H1 (cell line): ENCODE data around the gene GNB1L. TPM values are rescaled to one million over a fixed set of nuclear protein-coding genes. Genes with fewer than 3 reads are reported as not detected.

Source experiments
- CTCF ChIA-PET: fragments of 300-600 bp; sonication (Branson Sonifier 250); formaldehyde crosslinking; loops from one replicate; lab custom pipeline; 2021; ENCODE audit not compliant: partially characterized antibody; lab: Charles Lee
- POLR2A ChIA-PET: fragments of 300-600 bp; sonication (Branson Sonifier 250); formaldehyde crosslinking; loops from one replicate; lab custom pipeline; 2021; ENCODE audit warnings: inconsistent platforms; ENCODE audit not compliant: partially characterized antibody; lab: Charles Lee
- DNase-seq, 2 experiments: peaks; one replicate each; pipeline versions ENCODE4 v3.0.0 to v3.0.0-alpha.2; 2010 to 2022; ENCODE audit warnings: low spot score in 2 of 2, low read depth in 1 of 2, mixed read lengths in 1 of 2
- FAIRE-seq: peaks from 2 replicates; lab custom pipeline; 2011; peaks lifted over from hg19 to GRCh38; lab: Jason Lieb, UNC
- H2AFZ ChIP-seq: 2 replicates; pipeline ENCODE4 v1.8.1; 2012; ENCODE audit warnings: low read length, inconsistent platforms
- H2AK5ac ChIP-seq: 2 replicates; pipeline ENCODE4 v1.6.1; 2013; ENCODE audit warnings: low read depth, low read length
- H2BK120ac ChIP-seq: replicated peaks from 2 replicates; pipeline ENCODE3; 2013; ENCODE audit warnings: low read depth, low read length, inconsistent platforms
- H2BK12ac ChIP-seq: 2 replicates; pipeline ENCODE4 v1.6.1; 2013; ENCODE audit warnings: low read depth, low read length
- H2BK15ac ChIP-seq: 2 replicates; pipeline ENCODE4 v1.6.1; 2013; ENCODE audit warnings: low read length
- H2BK20ac ChIP-seq: 2 replicates; pipeline ENCODE4 v1.6.1; 2013; ENCODE audit warnings: low read length
- H2BK5ac ChIP-seq: 2 replicates; pipeline ENCODE4 v1.6.1; 2013; ENCODE audit warnings: low read depth, low read length
- H3K14ac ChIP-seq: 2 replicates; pipeline ENCODE4 v1.6.1; 2013; ENCODE audit warnings: inconsistent platforms; ENCODE audit not compliant: insufficient read length
- H3K18ac ChIP-seq: 2 replicates; pipeline ENCODE4 v1.6.1; 2013; ENCODE audit warnings: low read length; ENCODE audit errors: extremely low read depth
- H3K23ac ChIP-seq: 2 replicates; pipeline ENCODE4 v1.6.1; 2013; ENCODE audit warnings: inconsistent platforms; ENCODE audit not compliant: insufficient read length
- H3K23me2 ChIP-seq: 2 replicates; pipeline ENCODE4 v1.6.1; 2013; ENCODE audit warnings: low read depth, low read length
- H3K27ac ChIP-seq: 2 replicates; pipeline ENCODE4 v1.6.1; 2011; ENCODE audit warnings: low read depth, low read length, inconsistent platforms
- H3K27me3 ChIP-seq, 4 experiments: replicated peaks in 1 of 4; 1 replicate in 1 of 4; 2 replicates in 3 of 4; pipeline versions ENCODE4 v1.6.1 to v1.8.1; 2011 to 2013; ENCODE audit warnings: low read length in 3 of 4, mild to moderate bottlenecking in 3 of 4, inconsistent platforms in 2 of 4, mixed read lengths in 2 of 4, moderate library complexity in 1 of 4; ENCODE audit not compliant: control insufficient read depth in 3 of 4, insufficient read depth in 3 of 4; ENCODE audit errors: extremely low read depth in 1 of 4
- H3K36me3 ChIP-seq, 4 experiments: 2 replicates each; pipeline versions ENCODE4 v1.6.1 to v1.8.1; 2011 to 2013; ENCODE audit warnings: mild to moderate bottlenecking in 4 of 4, low read length in 3 of 4, moderate library complexity in 2 of 4, control low read depth in 1 of 4, inconsistent platforms in 1 of 4; ENCODE audit not compliant: insufficient read depth in 4 of 4, control insufficient read depth in 2 of 4
- H3K4ac ChIP-seq: replicated peaks from 2 replicates; pipeline ENCODE3; 2013; ENCODE audit warnings: low read length, low read depth, mixed read lengths, inconsistent platforms; ENCODE audit not compliant: insufficient read length
- H3K4me1 ChIP-seq, 4 experiments: replicated peaks in 1 of 4; 1 replicate in 1 of 4; 2 replicates in 3 of 4; pipeline versions ENCODE4 v1.6.1 to v1.8.1; 2011 to 2013; ENCODE audit warnings: low read length in 3 of 4, inconsistent platforms in 2 of 4, mixed read lengths in 1 of 4; ENCODE audit not compliant: insufficient read depth in 4 of 4, control insufficient read depth in 3 of 4
- H3K4me2 ChIP-seq, 2 experiments: 2 replicates each; pipeline versions ENCODE4 v1.6.1 to v1.8.1; 2011 to 2013; ENCODE audit warnings: low read depth in 2 of 2, low read length in 2 of 2, control low read depth in 1 of 2, inconsistent platforms in 1 of 2, mild to moderate bottlenecking in 1 of 2; ENCODE audit not compliant: insufficient read depth in 1 of 2
- H3K4me3 ChIP-seq, 4 experiments: fragments of 200-600, 300-600 bp in 1 of 4; sonication (generic), shearing (Covaris generic), sonication (Bioruptor Twin) in 1 of 4; 2 replicates each; pipeline versions ENCODE4 v1.5.1 to v1.8.1; 2011 to 2016; ENCODE audit warnings: low read length in 4 of 4, low read depth in 3 of 4, control low read depth in 2 of 4, inconsistent platforms in 2 of 4, mild to moderate bottlenecking in 2 of 4, mixed read lengths in 1 of 4, moderate library complexity in 1 of 4; ENCODE audit not compliant: insufficient read depth in 2 of 4; ENCODE audit errors: extremely low read depth in 1 of 4
- H3K56ac ChIP-seq: replicated peaks from 2 replicates; pipeline ENCODE3; 2013; ENCODE audit warnings: low read depth, mild to moderate bottlenecking, mixed read lengths, low read length, inconsistent platforms; ENCODE audit not compliant: insufficient read length
- H3K79me1 ChIP-seq: 2 replicates; pipeline ENCODE4 v1.6.1; 2013; ENCODE audit warnings: low read depth, low read length, control low read depth
- H3K79me2 ChIP-seq, 2 experiments: 2 replicates each; pipeline versions ENCODE4 v1.6.1 to v1.8.1; 2012 to 2013; ENCODE audit warnings: low read length in 2 of 2, mild to moderate bottlenecking in 2 of 2, inconsistent platforms in 1 of 2; ENCODE audit not compliant: insufficient read depth in 2 of 2, control insufficient read depth in 1 of 2
- H3K9ac ChIP-seq, 4 experiments: replicated peaks in 1 of 4; 1 replicate in 1 of 4; 2 replicates in 3 of 4; pipeline versions ENCODE4 v1.6.1 to v1.8.1; 2011 to 2013; ENCODE audit warnings: low read depth in 3 of 4, low read length in 3 of 4, control low read depth in 2 of 4, mild to moderate bottlenecking in 2 of 4, moderate library complexity in 2 of 4, inconsistent platforms in 1 of 4; ENCODE audit errors: extremely low read depth in 1 of 4
- H3K9me3 ChIP-seq, 2 experiments: 2 replicates each; pipeline versions ENCODE4 v1.6.1 to v1.8.1; 2012 to 2013; ENCODE audit warnings: mild to moderate bottlenecking in 2 of 2, moderate library complexity in 2 of 2, control low read depth in 1 of 2, inconsistent platforms in 1 of 2, low read depth in 1 of 2, low read length in 1 of 2, mixed read lengths in 1 of 2; ENCODE audit not compliant: insufficient read depth in 2 of 2
- H4K20me1 ChIP-seq, 2 experiments: replicated peaks in 1 of 2; 2 replicates each; pipeline versions ENCODE3 to v1.8.1; 2011 to 2013; ENCODE audit warnings: inconsistent platforms in 2 of 2, low read length in 2 of 2, mild to moderate bottlenecking in 1 of 2; ENCODE audit not compliant: insufficient read depth in 2 of 2, control insufficient read depth in 1 of 2
- H4K5ac ChIP-seq: 2 replicates; pipeline ENCODE4 v1.6.1; 2013; ENCODE audit warnings: low read length, low read depth, mixed read lengths, inconsistent platforms; ENCODE audit not compliant: insufficient read length
- H4K8ac ChIP-seq: 2 replicates; pipeline ENCODE4 v1.8.0; 2013; ENCODE audit warnings: mild to moderate bottlenecking, moderate library complexity, low read length, inconsistent platforms; ENCODE audit not compliant: insufficient read depth; ENCODE audit errors: extremely low read depth
- H4K91ac ChIP-seq: replicated peaks from 2 replicates; pipeline ENCODE3; 2013; ENCODE audit warnings: low read length, mixed read lengths, inconsistent platforms; ENCODE audit not compliant: insufficient read length
- ASH2L ChIP-seq: fragments of 200-600, 300-600 bp; sonication (generic); IDR thresholded peaks from one replicate; pipeline ENCODE4 v1.7.1; 2017; ENCODE audit warnings: low read length
- CBX5 ChIP-seq: fragments of 300-800, 300-1000 bp; sonication (generic); IDR thresholded peaks from 2 replicates; pipeline ENCODE4 v1.7.1; 2016; ENCODE audit warnings: antibody characterized with exemption, low read length, low read depth
- CHD1 ChIP-seq: IDR thresholded peaks from 2 replicates; pipeline ENCODE4 v1.6.1; 2012; ENCODE audit warnings: low read depth, low read length, improper control_type of control experiment
- JUN ChIP-seq: IDR thresholded peaks from 2 replicates; pipeline ENCODE4 v1.6.1; 2011; ENCODE audit warnings: low read depth, mild to moderate bottlenecking, improper control_type of control experiment, low read length
- KDM4A ChIP-seq: IDR thresholded peaks from one replicate; pipeline ENCODE4 v1.7.1; 2012; ENCODE audit warnings: low read depth, mild to moderate bottlenecking, moderate library complexity, low read length, inconsistent platforms; ENCODE audit not compliant: severe bottlenecking
- SAP30 ChIP-seq: fragments of 300-600 bp; sonication (generic); IDR thresholded peaks from 2 replicates; pipeline ENCODE4 v1.7.1; 2012; ENCODE audit warnings: low read length, moderate library complexity, mild to moderate bottlenecking, inconsistent platforms; ENCODE audit not compliant: insufficient read depth, insufficient replicate concordance
- SRF ChIP-seq: IDR thresholded peaks from 2 replicates; pipeline ENCODE4 v1.6.1; 2011; ENCODE audit warnings: mild to moderate bottlenecking, low read depth, low read length, moderate library complexity
- WGBS, 2 experiments: shearing (Covaris generic) in 1 of 2; methylation state at CpG; one replicate each; pipeline versions ENCODE4 v1.1.6 to v1.1.7; 2013 to 2015; ENCODE audit warnings: low lambda C conversion rate in 2 of 2, mixed read lengths in 2 of 2, inconsistent platforms in 1 of 2, low coverage in 1 of 2, missing lambda C conversion rate in 1 of 2; ENCODE audit not compliant: insufficient replicate concordance in 2 of 2, insufficient coverage in 1 of 2, insufficient read length in 1 of 2; ENCODE audit errors: extremely low coverage in 1 of 2, missing lambda C conversion rate in 1 of 2; 5-methylcytosine and 5-hydroxymethylcytosine counted together
- polyA plus RNA-seq, 7 experiments: library from polyadenylated mRNA; depleted of rRNA in 3 of 7; stranded (reverse) in 5 of 7; unstranded in 2 of 7; fragments of >200 nt in 5 of 7; fragments of 200-250 nt in 2 of 7; gene quantifications; 1 replicate in 5 of 7; 2 replicates in 1 of 7; 4 replicates in 1 of 7; pipeline versions ENCODE4 v1.2.1 to v1.2.3, GENCODE V29; 2011 to 2013; ENCODE audit warnings: missing spikeins in 2 of 7, mixed read lengths in 2 of 7
- total RNA-seq: library from RNA; stranded (reverse); fragmentation: NEBNext Ultra II Directional; extraction: Animal tissue kit (Norgen Biotek cat#: 25700); gene quantifications from 2 replicates; pipeline ENCODE4 v1.2.1, GENCODE V29; 2021
- TF ChIP-seq, protein P1 (sequence below): IDR thresholded peaks from 2 replicates; pipeline ENCODE4 v1.6.1; 2012; ENCODE audit warnings: low read length, inconsistent platforms
- TF ChIP-seq, protein P2 (sequence below): IDR thresholded peaks from 2 replicates; pipeline ENCODE4 v1.6.1; 2012; ENCODE audit warnings: inconsistent platforms

Gene GNB1L
- total and polyA plus RNA-seq, 2 of the 8 experiments (the other 6 are each of a cell fraction or from before 2014, with no cell fraction given), result 14.0 to 15.6 TPM

DNA sequence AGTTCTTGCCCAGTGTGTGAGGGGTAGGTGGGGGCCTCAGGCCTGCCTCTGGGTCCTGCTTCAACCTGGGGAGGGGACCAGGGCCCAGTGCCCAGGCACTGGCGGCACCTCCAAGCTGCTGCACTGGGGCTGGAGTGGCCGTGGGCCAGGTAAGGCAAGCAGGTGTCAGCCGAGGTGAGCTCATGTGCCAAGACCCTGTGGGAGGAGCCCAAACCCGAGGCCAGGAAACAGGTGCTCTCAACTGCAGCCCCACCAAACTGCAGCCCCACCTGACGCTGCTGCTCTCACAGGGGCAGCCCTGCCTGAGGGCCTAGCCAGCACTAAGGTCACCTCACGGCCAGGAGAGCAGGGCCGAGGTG lies 18.1 kb upstream of the GNB1L start:
- Histone ChIP-seq H4K5ac (no peak overlapping the region), H3K27ac (no peak overlapping the region), H4K8ac (no peak overlapping the region), H3K36me3 (no peaks in the 10 kb centered on the region), H2BK120ac (no peak overlapping the region), H3K4ac (peak overlapping the region; percentile 38), H2AFZ (no peak overlapping the region), H3K4me1 (peaks cover 0 to 7% (median 4%) of the 10 kb centered on the region in 4 experiments; a peak in 4 of 7 replicates), H3K79me1 (no peaks in the 10 kb centered on the region; the same call in 1 of the 2 replicates), H3K56ac (no peak overlapping the region), H3K14ac (no peak overlapping the region), H2BK15ac (0 out of 2 replicates have a peak overlapping the region, but pooled peaks have one; percentile 46), H3K9me3 (no peaks in the 10 kb centered on the region), H3K27me3 (no peaks in the 10 kb centered on the region), H3K23ac (no peak overlapping the region), H3K79me2 (no peaks in the 10 kb centered on the region), H4K91ac (no peak overlapping the region), H3K23me2 (no peaks in the 10 kb centered on the region), H2BK5ac (peak overlapping the region; percentile 44), H2BK12ac (peak overlapping the region; percentile 80; the same call in 1 of the 2 replicates), H3K18ac (no peak overlapping the region), H2AK5ac (no peak overlapping the region), H3K4me3 (no peak overlapping the region), H2BK20ac (no peak overlapping the region), H3K4me2 (no peak overlapping the region), H4K20me1 (no peaks in the 10 kb centered on the region), H3K9ac (no peak overlapping the region)
- ChIA-PET CTCF (interaction anchor here (0.8 kb wide), 1 partner anchor 52 kb away, joined by 3 read pairs; no protein-coding TSS in a partner anchor), POLR2A (interaction anchor here (0.6 to 4.6 kb wide), 3 partner anchors 8 to 240 kb away, joined by 3 to 27 read pairs (median 7); no protein-coding TSS in a partner anchor)
- 86% methylated on average over 7 of the region's 7 CpGs; no CpG with 5 or more reads in 1 of the 2 experiments for WGBS, 2 experiments
- peak in 1 of 2 experiments; percentile 51 for DNase-seq
- TF ChIP-seq SRF, result no peak
- TF ChIP-seq, protein P1, sequence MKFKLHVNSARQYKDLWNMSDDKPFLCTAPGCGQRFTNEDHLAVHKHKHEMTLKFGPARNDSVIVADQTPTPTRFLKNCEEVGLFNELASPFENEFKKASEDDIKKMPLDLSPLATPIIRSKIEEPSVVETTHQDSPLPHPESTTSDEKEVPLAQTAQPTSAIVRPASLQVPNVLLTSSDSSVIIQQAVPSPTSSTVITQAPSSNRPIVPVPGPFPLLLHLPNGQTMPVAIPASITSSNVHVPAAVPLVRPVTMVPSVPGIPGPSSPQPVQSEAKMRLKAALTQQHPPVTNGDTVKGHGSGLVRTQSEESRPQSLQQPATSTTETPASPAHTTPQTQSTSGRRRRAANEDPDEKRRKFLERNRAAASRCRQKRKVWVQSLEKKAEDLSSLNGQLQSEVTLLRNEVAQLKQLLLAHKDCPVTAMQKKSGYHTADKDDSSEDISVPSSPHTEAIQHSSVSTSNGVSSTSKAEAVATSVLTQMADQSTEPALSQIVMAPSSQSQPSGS, result no peak
- no peak for TF ChIP-seq CHD1
- TF ChIP-seq ASH2L, result no peak
- no peak for TF ChIP-seq SAP30
- TF ChIP-seq KDM4A, result no peak
- TF ChIP-seq, protein P2, sequence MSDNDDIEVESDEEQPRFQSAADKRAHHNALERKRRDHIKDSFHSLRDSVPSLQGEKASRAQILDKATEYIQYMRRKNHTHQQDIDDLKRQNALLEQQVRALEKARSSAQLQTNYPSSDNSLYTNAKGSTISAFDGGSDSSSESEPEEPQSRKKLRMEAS, result no peak
- no peak for TF ChIP-seq JUN
- TF ChIP-seq CBX5, result no peak
- FAIRE-seq, result no peak
